ENCODE results near the gene NECTIN2.
"Not testable (repeated sequence)": the region's sequence is repeated elsewhere in the genome, so short reads cannot be mapped to it uniquely, and the experiment has no call there.

- not testable (repeated sequence) for TF ChIP-seq EZH2phosphoT487 (IDR thresholded peaks at IDR 0.05; ENCODE audit: borderline replicate concordance, low read length)
- TF ChIP-seq, protein P1, sequence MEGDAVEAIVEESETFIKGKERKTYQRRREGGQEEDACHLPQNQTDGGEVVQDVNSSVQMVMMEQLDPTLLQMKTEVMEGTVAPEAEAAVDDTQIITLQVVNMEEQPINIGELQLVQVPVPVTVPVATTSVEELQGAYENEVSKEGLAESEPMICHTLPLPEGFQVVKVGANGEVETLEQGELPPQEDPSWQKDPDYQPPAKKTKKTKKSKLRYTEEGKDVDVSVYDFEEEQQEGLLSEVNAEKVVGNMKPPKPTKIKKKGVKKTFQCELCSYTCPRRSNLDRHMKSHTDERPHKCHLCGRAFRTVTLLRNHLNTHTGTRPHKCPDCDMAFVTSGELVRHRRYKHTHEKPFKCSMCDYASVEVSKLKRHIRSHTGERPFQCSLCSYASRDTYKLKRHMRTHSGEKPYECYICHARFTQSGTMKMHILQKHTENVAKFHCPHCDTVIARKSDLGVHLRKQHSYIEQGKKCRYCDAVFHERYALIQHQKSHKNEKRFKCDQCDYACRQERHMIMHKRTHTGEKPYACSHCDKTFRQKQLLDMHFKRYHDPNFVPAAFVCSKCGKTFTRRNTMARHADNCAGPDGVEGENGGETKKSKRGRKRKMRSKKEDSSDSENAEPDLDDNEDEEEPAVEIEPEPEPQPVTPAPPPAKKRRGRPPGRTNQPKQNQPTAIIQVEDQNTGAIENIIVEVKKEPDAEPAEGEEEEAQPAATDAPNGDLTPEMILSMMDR (conservative IDR thresholded peaks at IDR 0.05; ENCODE audit: low read depth, low read length): not testable (repeated sequence)
Measured at GRCh38 chr19:44913512-44914432, 67.7 kb downstream of the NECTIN2 start.

Data from PC-3 (cell line).